K562 (cell line): ENCODE results near the gene MPDZ. TPM values are rescaled to one million over a fixed set of nuclear protein-coding genes. Genes with fewer than 3 reads are reported as not detected.

Experiments used
- ATAC-seq: fragments of 200-7000 bp; cut with Tn5 transposase; 3 replicates; pipeline ENCODE4 v1.9.1; 2020; ENCODE audit warnings: moderate library complexity
- BruUV-seq: library from RNA; stranded (reverse); fragments of 400-500 nt; replicated peaks from 2 replicates; lab custom pipeline; 2021; lab: Mats Ljungman, UMichigan
- CTCF ChIA-PET: fragments of 300-600 bp; formaldehyde crosslinking; extraction: SDS; loops from one replicate; lab custom pipeline; 2021; ENCODE audit warnings: low intra/inter-chr PET ratio; lab: Yijun Ruan, JAX
- POLR2A ChIA-PET: fragments of 300-600, 350-650 bp; sonication (Branson Sonifier 250); formaldehyde crosslinking; extraction: SDS; loops from one replicate; lab custom pipeline; 2021; ENCODE audit warnings: antibody characterized with exemption, inconsistent platforms; lab: Yijun Ruan, JAX
- DNase-seq, 4 experiments: peaks; one replicate each; pipeline versions ENCODE4 v3.0.0 to v3.0.0-alpha.2; 2011 to 2018; ENCODE audit warnings: low spot score in 3 of 4, mixed read lengths in 3 of 4; ENCODE audit errors: extremely low read depth in 1 of 4
- FAIRE-seq: peaks from 2 replicates; lab custom pipeline; 2011; peaks lifted over from hg19 to GRCh38; lab: Jason Lieb, UNC
- H2AFZ ChIP-seq: 2 replicates; pipeline ENCODE4 v1.6.0; 2011; ENCODE audit warnings: low read depth, low read length, control low read depth, inconsistent platforms
- H3K27ac ChIP-seq: fragments of 200-600 bp; 3 replicates; pipeline ENCODE4 v1.8.0; 2011; ENCODE audit warnings: low read depth, mild to moderate bottlenecking, control low read depth, inconsistent platforms, low read length, moderate library complexity, mixed read lengths; ENCODE audit errors: extremely low read depth
- H3K27me3 ChIP-seq, 2 experiments: fragments of 300-600 bp in 1 of 2; 2 replicates in 1 of 2; 3 replicates in 1 of 2; pipeline versions ENCODE4 v1.6.0 to v1.8.0; 2011; ENCODE audit warnings: inconsistent platforms in 2 of 2, low read length in 2 of 2, mild to moderate bottlenecking in 1 of 2, mixed read lengths in 1 of 2, moderate library complexity in 1 of 2; ENCODE audit not compliant: control insufficient read depth in 2 of 2, insufficient read depth in 2 of 2
- H3K36me3 ChIP-seq: fragments of 300-600 bp; 3 replicates; pipeline ENCODE4 v1.8.0; 2011; ENCODE audit warnings: mild to moderate bottlenecking, low read length, inconsistent platforms; ENCODE audit not compliant: control insufficient read depth, insufficient read depth
- H3K4me1 ChIP-seq, 2 experiments: fragments of 200-600 bp in 1 of 2; replicated peaks in 1 of 2; 2 replicates in 1 of 2; 3 replicates in 1 of 2; pipeline versions ENCODE4 v1.5.1 to v1.8.0; 2011; ENCODE audit warnings: inconsistent platforms in 2 of 2, low read length in 2 of 2, mild to moderate bottlenecking in 1 of 2, mixed read lengths in 1 of 2, moderate library complexity in 1 of 2; ENCODE audit not compliant: control insufficient read depth in 2 of 2, insufficient read depth in 2 of 2
- H3K4me2 ChIP-seq: 2 replicates; pipeline ENCODE4 v1.6.1; 2011; ENCODE audit warnings: low read length, control low read depth, inconsistent platforms, mixed read lengths; ENCODE audit not compliant: insufficient read depth
- H3K4me3 ChIP-seq: fragments of 200-600 bp; sonication (generic), shearing (Covaris generic); 2 replicates; pipeline ENCODE4 v1.5.1; 2016; ENCODE audit warnings: control low read depth, inconsistent platforms
- H3K79me2 ChIP-seq: fragments of 200-600 bp; 3 replicates; pipeline ENCODE4 v1.8.0; 2011; ENCODE audit warnings: low read length, inconsistent platforms; ENCODE audit not compliant: control insufficient read depth, insufficient read depth
- H3K9ac ChIP-seq, 2 experiments: 2 replicates each; pipeline versions ENCODE4 v1.6.0 to v1.6.1; 2011; ENCODE audit warnings: low read depth in 2 of 2, low read length in 2 of 2, control low read depth in 1 of 2, inconsistent platforms in 1 of 2, mild to moderate bottlenecking in 1 of 2, mixed read lengths in 1 of 2; ENCODE audit not compliant: insufficient read depth in 1 of 2
- H3K9me1 ChIP-seq: one replicate; pipeline ENCODE4 v1.6.0; 2011; ENCODE audit warnings: inconsistent platforms, mild to moderate bottlenecking, low read length, moderate library complexity; ENCODE audit not compliant: control insufficient read depth, insufficient read depth
- H3K9me3 ChIP-seq: replicated peaks from 2 replicates; pipeline ENCODE4 v1.5.1; 2011; ENCODE audit warnings: low read depth, low read length, inconsistent platforms; ENCODE audit not compliant: control insufficient read depth, insufficient read depth
- H4K20me1 ChIP-seq: replicated peaks from 2 replicates; pipeline ENCODE4 v1.6.1; 2011; ENCODE audit warnings: low read length, inconsistent platforms, mixed read lengths; ENCODE audit not compliant: control insufficient read depth, insufficient read depth
- ARID3B ChIP-seq: fragments of 250-450 bp; sonication (Bioruptor Pico); IDR thresholded peaks from 2 replicates; pipeline ENCODE4 v1.4.0; 2020; ENCODE audit warnings: borderline replicate concordance
- CAMTA2 ChIP-seq: fragments of 250-450 bp; sonication (Bioruptor Pico); conservative IDR thresholded peaks from 2 replicates; pipeline ENCODE4 v1.5.1; 2022
- CBFA2T2 ChIP-seq: fragments of 450-650 bp; conservative IDR thresholded peaks from 2 replicates; pipeline ENCODE4 v1.6.1; 2017; ENCODE audit warnings: mild to moderate bottlenecking
- EWSR1 ChIP-seq: fragments of 450-650 bp; IDR thresholded peaks from 2 replicates; pipeline ENCODE4 v1.6.1; 2018; ENCODE audit warnings: borderline replicate concordance, mild to moderate bottlenecking, low read depth, moderate library complexity; ENCODE audit not compliant: partially characterized antibody
- FUS ChIP-seq: fragments of 200-400 bp; formaldehyde crosslinking; optimal IDR thresholded peaks from 2 replicates; pipeline ENCODE3; 2017; ENCODE audit warnings: low read depth, low read length
- GATAD2A ChIP-seq: fragments of 450-650 bp; IDR thresholded peaks from 2 replicates; pipeline ENCODE4 v1.6.1; 2017
- NFE2 ChIP-seq: IDR thresholded peaks from 2 replicates; pipeline ENCODE4 v1.6.1; 2014; ENCODE audit warnings: antibody characterized with exemption, low read depth
- SIN3A ChIP-seq, 2 experiments: fragments of 150-350 bp in 1 of 2; IDR thresholded peaks; 2 replicates each; pipeline ENCODE4 v1.6.1; 2011 to 2016; ENCODE audit warnings: borderline replicate concordance in 2 of 2, low read depth in 2 of 2, low read length in 2 of 2, mild to moderate bottlenecking in 2 of 2, moderate library complexity in 2 of 2; ENCODE audit not compliant: control insufficient read depth in 1 of 2
- THRB ChIP-seq: fragments of 450-650 bp; formaldehyde crosslinking; conservative IDR thresholded peaks from 2 replicates; pipeline ENCODE4 v1.4.0; 2022; ENCODE audit warnings: mild to moderate bottlenecking, missing genetic modification characterization
- TOE1 ChIP-seq, 2 experiments: fragments of 450-650 bp in 1 of 2; sonication (generic) in 1 of 2; formaldehyde crosslinking in 1 of 2; IDR thresholded peaks; 2 replicates each; pipeline versions ENCODE4 v1.7.1 to v1.8.0; 2016 to 2022; ENCODE audit warnings: borderline replicate concordance in 2 of 2, mild to moderate bottlenecking in 2 of 2, antibody characterized with exemption in 1 of 2, inconsistent platforms in 1 of 2, low read depth in 1 of 2, missing genetic modification reagents in 1 of 2, moderate library complexity in 1 of 2
- ZNF408 ChIP-seq: fragments of 250-450 bp; sonication (Bioruptor Pico); IDR thresholded peaks from 2 replicates; pipeline ENCODE4 v1.4.0; 2020; ENCODE audit warnings: low read depth, mild to moderate bottlenecking, moderate library complexity
- WGBS: fragments of 100-300 bp; shearing (Covaris generic); methylation state at CpG from one replicate; pipeline ENCODE4 v1.1.6; 2016; ENCODE audit warnings: low coverage, mixed read lengths; ENCODE audit not compliant: insufficient coverage; ENCODE audit errors: missing lambda C conversion rate; 5-methylcytosine and 5-hydroxymethylcytosine counted together
- in situ Hi-C: fragments of 300-500 bp; cut with MboI; formaldehyde crosslinking; loops from 4 replicates; pipeline ENCODE4 v1.15.0; 2018; ENCODE audit warnings: inconsistent platforms, mixed read lengths
- intact Hi-C: fragments of 100-400 bp; cut with micrococcal nuclease; formaldehyde crosslinking; loops from 2 replicates; pipeline ENCODE4 v1.14.2; 2022
- polyA plus RNA-seq, 8 experiments: library from polyadenylated mRNA; depleted of rRNA in 4 of 8; stranded (reverse) in 5 of 8; unstranded in 3 of 8; fragments of >200 nt; fragmentation: Nextera tagmentation in 2 of 8; fragmentation: Illumina TruSeq in 1 of 8; extraction: Ambion mirVana in 2 of 8; extraction: Trizol in 1 of 8; gene quantifications; 2 replicates each; pipeline versions ENCODE4 v1.2.1 to v1.2.3, GENCODE V29; 2011 to 2014; ENCODE audit warnings: inconsistent platforms in 1 of 8, missing spikeins in 1 of 8
- total RNA-seq, 7 experiments: library from RNA; depleted of rRNA in 6 of 7; stranded (reverse); fragments of >200 nt in 6 of 7; fragmentation: Illumina TruSeq in 2 of 7; extraction: Trizol in 2 of 7; gene quantifications; 2 replicates each; pipeline versions ENCODE4 v1.2.1 to v1.2.3, GENCODE V29; 2011 to 2021; ENCODE audit warnings: low replicate concordance in 1 of 7
- TF ChIP-seq, protein P1 (sequence below), 2 experiments: IDR thresholded peaks in 1 of 2; conservative IDR thresholded peaks in 1 of 2; 2 replicates each; pipeline ENCODE4 v1.6.1; 2016; ENCODE audit warnings: low read depth in 2 of 2, mild to moderate bottlenecking in 1 of 2, missing compliant biosample characterization in 1 of 2, missing genetic modification characterization in 1 of 2, moderate library complexity in 1 of 2

Gene MPDZ
- total and polyA plus RNA-seq, 9 of the 15 experiments (the other 6 are each of a cell fraction or from before 2014, with no cell fraction given), result 3.9 to 13.2 (median 5.7) TPM

- TF ChIP-seq, protein P1, sequence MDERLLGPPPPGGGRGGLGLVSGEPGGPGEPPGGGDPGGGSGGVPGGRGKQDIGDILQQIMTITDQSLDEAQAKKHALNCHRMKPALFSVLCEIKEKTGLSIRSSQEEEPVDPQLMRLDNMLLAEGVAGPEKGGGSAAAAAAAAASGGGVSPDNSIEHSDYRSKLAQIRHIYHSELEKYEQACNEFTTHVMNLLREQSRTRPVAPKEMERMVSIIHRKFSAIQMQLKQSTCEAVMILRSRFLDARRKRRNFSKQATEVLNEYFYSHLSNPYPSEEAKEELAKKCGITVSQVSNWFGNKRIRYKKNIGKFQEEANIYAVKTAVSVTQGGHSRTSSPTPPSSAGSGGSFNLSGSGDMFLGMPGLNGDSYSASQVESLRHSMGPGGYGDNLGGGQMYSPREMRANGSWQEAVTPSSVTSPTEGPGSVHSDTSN (CRISPR knock-in tag; IDR thresholded peaks at IDR 0.05; ENCODE audit: low read depth), result no peak
- TF ChIP-seq, protein P1 (tag; conservative IDR thresholded peaks at IDR 0.05; ENCODE audit: low read depth), result peak; percentile 36; the same call in 1 of the 2 replicates
- TF ChIP-seq THRB (CRISPR knock-in tag), result no peak
Measured at GRCh38 chr9:13269589-13270452, 9.7 kb downstream of the MPDZ start (continued).

DNA sequence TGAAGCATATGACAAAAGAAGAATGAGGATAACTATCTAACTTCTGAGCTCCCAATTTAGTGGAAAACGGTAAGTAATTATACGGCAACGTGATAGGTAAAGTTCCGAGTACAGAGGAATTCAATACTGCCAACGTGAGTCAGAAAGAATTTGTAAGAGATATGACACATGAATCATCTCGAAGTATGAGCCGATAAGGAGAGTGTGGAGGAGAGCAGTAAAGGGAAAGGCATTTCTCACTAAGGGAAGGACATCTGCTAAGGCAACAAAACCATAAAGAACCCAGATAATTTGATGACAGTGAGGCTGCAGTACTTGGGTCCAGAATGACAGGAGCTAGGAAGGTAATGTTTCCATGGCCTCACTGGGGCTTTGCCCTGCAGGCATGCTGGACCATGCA, 11.0 kb downstream of the MPDZ start:
- ChIA-PET POLR2A (no interaction called here), CTCF (no interaction called here)
- no peak overlapping the region; the same call in 1 of the 3 replicates for H3K27ac ChIP-seq
- H3K36me3 ChIP-seq, result no peaks in the 10 kb centered on the region
- peak; percentile 9 to 55 (median 20) for DNase-seq
- no TSS peak for BruUV-seq
- peak; percentile 56 for FAIRE-seq
- H3K9ac ChIP-seq, result no peak overlapping the region
- no peaks in the 10 kb centered on the region for H3K9me1 ChIP-seq
- H4K20me1 ChIP-seq, result no peaks in the 10 kb centered on the region
- H2AFZ ChIP-seq, result no peak overlapping the region; the same call in 1 of the 2 replicates
- no peaks in the 10 kb centered on the region for H3K27me3 ChIP-seq
- ATAC-seq, result peak; percentile 54
- H3K9me3 ChIP-seq, result no peaks in the 10 kb centered on the region
- peaks cover 0 to 3% of the 10 kb centered on the region in 2 experiments; a peak in 2 of 5 replicates for H3K4me1 ChIP-seq
- WGBS, result 0% methylated on average over 7 of the region's 7 CpGs
- in situ Hi-C loops, result no loop called here
- H3K79me2 ChIP-seq, result no peaks in the 10 kb centered on the region
- no peak overlapping the region; the same call in 1 of the 2 replicates for H3K4me2 ChIP-seq
- H3K4me3 ChIP-seq, result no peak overlapping the region
- intact Hi-C loops, result no loop called here
- TF ChIP-seq ARID3B (CRISPR knock-in tag) (no peak), SIN3A (IDR thresholded peaks at IDR 0.05; ENCODE audit: borderline replicate concordance in 2 of 2, control insufficient read depth in 1 of 2, low read depth in 2 of 2, low read length in 2 of 2) (no peak), CBFA2T2 (peak; percentile 11; the same call in 1 of the 2 replicates), ZNF408 (CRISPR knock-in tag) (no peak), FUS (no peak), EWSR1 (no peak), GATAD2A (no peak), CAMTA2 (CRISPR knock-in tag) (no peak), TOE1 (IDR thresholded peaks at IDR 0.05; ENCODE audit: borderline replicate concordance) (no peak), TOE1 (CRISPR knock-in tag; IDR thresholded peaks at IDR 0.05; ENCODE audit: borderline replicate concordance, low read depth) (no peak), NFE2 (peak; percentile 48)
